Muscle layer of duodenum (tissue), 2 donors: Measurements from ENCODE around the gene TDRKH.
"Not testable (repeated sequence)": the region's sequence is repeated elsewhere in the genome, so short reads cannot be mapped to it uniquely, and the experiment has no call there.

Experiments
- H3K27ac ChIP-seq: one replicate; pipeline ENCODE4 v1.7.0; 2013; ENCODE audit warnings: mild to moderate bottlenecking, low read length
- H3K27me3 ChIP-seq: one replicate; pipeline ENCODE4 v1.7.0; 2013; ENCODE audit warnings: low read depth, mild to moderate bottlenecking, control low read depth, low read length
- H3K36me3 ChIP-seq, 2 donors: one replicate each; pipeline ENCODE4 v1.7.0; 2013; ENCODE audit warnings: low read length in 2 of 2, control low read depth in 1 of 2, mild to moderate bottlenecking in 1 of 2; ENCODE audit not compliant: insufficient read depth in 2 of 2, control insufficient read depth in 1 of 2
- H3K4me1 ChIP-seq, 2 donors: one replicate each; pipeline ENCODE4 v1.7.0; 2013; ENCODE audit warnings: low read length in 2 of 2, mild to moderate bottlenecking in 2 of 2, control low read depth in 1 of 2, moderate library complexity in 1 of 2; ENCODE audit not compliant: insufficient read depth in 2 of 2, control insufficient read depth in 1 of 2
- H3K4me3 ChIP-seq, 2 donors: one replicate each; pipeline ENCODE4 v1.7.0; 2013; ENCODE audit warnings: low read length in 2 of 2, low read depth in 1 of 2, mild to moderate bottlenecking in 1 of 2
- H3K9me3 ChIP-seq, 2 donors: one replicate each; pipeline ENCODE4 v1.7.0; 2013; ENCODE audit warnings: low read length in 2 of 2, control low read depth in 1 of 2, mild to moderate bottlenecking in 1 of 2; ENCODE audit not compliant: control insufficient read depth in 1 of 2
- donor health status: healthy.

The TDRKH gene

DNA sequence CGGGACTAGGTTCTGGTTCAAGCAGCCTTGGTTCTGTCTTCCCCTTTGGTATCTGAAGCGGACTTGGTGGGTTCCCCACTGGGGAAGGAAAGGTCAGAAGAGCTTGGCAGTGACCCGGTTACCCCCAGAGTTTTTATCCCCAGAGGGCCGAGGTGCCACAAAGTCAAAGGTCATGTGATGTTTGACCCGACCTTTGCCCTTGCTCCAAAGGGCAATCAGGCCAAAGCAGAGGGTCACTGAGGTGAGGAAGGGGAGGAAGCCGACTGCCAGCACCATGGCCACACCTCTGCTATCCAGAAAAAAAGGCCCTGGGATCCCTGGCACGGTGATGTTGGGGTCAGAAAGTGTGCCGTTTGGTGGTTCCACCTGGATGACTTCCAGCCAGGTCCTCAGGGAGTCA lies 10.5 kb upstream of the TDRKH start:
- Histone ChIP-seq H3K9me3 (no peaks in the 10 kb centered on the region), H3K36me3 (no peaks in the 10 kb centered on the region), H3K4me3 (no peak overlapping the region), H3K27ac (no peak overlapping the region), H3K27me3 (no peaks in the 10 kb centered on the region), H3K4me1 (no peaks in the 10 kb centered on the region)

GRCh38 chr1:151799179-151800022 lies 9.1 kb upstream of the TDRKH start:
- Histone ChIP-seq H3K27me3 (no peaks in the 10 kb centered on the region), H3K4me3 (no peak overlapping the region), H3K27ac (no peak overlapping the region), H3K9me3 (no peaks in the 10 kb centered on the region), H3K4me1 (no peaks in the 10 kb centered on the region), H3K36me3 (no peaks in the 10 kb centered on the region)

- Histone ChIP-seq H3K36me3 (no peaks in the 10 kb centered on the region), H3K9me3 (no peaks in the 10 kb centered on the region), H3K27me3 (no peaks in the 10 kb centered on the region), H3K4me1 (no peaks in the 10 kb centered on the region), H3K4me3 (no peak overlapping the region), H3K27ac (no peak overlapping the region)
These were observed 8.3 kb upstream of the TDRKH start for GRCh38 chr1:151798571-151798970.

DNA sequence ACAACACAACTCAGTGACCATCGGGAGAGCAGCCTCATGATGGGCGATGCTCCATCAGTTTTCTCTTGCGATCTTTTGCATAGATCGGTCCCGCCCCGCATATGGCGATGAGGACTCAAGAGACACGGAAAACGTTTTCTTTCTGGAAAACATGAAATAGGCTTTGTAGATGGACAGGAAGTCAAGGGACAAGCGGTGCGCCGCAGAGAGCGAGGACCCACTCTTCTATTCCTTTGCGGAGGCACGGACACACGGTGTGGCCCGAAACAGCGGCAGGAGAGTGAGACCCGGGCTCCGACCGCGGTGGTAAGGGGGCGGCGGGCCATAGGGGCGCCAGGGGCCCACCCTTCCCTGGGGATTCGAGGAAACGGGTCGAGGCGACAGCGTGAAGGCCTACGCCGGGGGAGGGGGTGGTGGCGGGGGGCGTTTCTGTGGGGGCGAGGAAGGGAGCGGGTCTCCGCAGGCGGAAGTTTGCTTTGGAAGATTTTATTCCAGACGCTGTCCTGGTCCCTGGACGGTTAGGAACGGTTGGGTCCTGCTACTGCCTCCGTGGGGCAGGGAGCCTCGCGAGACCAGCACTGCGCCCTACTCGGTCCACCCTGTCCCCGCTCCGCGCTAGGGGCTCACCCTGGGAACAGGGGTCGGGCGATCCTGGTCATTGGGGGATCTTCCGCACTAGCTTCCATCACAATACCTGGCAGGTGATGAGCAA lies 796 bp upstream of the TDRKH start:
- H3K4me3 ChIP-seq = peak overlapping the region; percentile 84 to 100

DNA sequence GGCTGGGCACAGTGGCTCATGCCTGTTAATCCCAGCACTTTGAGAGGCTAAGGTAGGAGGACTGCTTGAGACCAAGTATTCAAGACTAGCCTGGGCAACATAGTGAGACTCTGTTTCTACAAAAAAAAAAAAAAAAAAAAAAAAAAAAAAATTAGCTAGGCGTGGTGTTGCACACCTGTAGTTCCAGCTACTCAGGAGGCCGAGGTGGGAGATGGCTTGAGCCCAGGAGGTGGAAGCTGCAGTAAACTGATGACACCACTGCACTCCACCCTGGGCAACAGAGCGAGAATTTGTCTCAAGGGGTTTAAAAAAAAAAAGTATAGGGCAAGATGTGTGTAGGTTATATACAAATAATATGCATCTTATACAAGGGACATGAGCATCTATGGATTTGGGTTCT lies 2.6 kb downstream of the TDRKH start:
- H3K9me3 ChIP-seq = no peaks in the 10 kb centered on the region
- H3K27ac ChIP-seq = no peak overlapping the region
- H3K36me3 ChIP-seq = no peaks in the 10 kb centered on the region
- H3K4me1 ChIP-seq = peaks cover 0 to 10% of the 10 kb centered on the region in 2 donors
- H3K4me3 ChIP-seq = no peak overlapping the region
- H3K27me3 ChIP-seq = no peaks in the 10 kb centered on the region

More for the DNA sequence above, 796 bp upstream of the TDRKH start:
- Histone ChIP-seq H3K27ac (peak overlapping the region; percentile 45), H3K4me1 (peaks cover 0 to 10% of the 10 kb centered on the region in 2 donors), H3K9me3 (no peaks in the 10 kb centered on the region), H3K27me3 (no peaks in the 10 kb centered on the region), H3K36me3 (no peaks in the 10 kb centered on the region)

DNA sequence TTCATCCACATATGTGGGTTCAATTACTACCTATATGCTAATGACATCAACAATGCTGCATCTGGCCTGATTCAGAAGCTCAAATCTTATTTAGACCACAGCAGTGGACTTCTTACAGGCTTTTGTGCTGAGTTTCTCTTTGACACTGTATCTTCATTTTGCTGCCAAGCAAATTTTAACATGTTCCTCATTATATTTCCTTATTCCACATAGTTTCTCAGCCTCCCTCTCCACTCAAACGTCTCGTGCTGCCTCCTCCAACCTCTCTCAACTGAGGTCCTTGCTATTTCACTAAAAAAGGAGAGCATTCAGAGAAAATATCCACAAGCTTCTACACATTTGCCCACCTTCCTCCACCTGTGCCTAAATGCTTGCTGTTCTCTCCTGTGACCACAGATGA lies 6.5 kb downstream of the TDRKH start:
- Histone ChIP-seq H3K27me3 (no peaks in the 10 kb centered on the region), H3K4me3 (no peak overlapping the region), H3K9me3 (no peaks in the 10 kb centered on the region), H3K36me3 (peaks cover 0 to 23% of the 10 kb centered on the region in 2 donors), H3K4me1 (no peaks in the 10 kb centered on the region), H3K27ac (no peak overlapping the region)

GRCh38 chr1:151782741-151783140 lies 7.6 kb downstream of the TDRKH start:
- H3K27me3 ChIP-seq = no peaks in the 10 kb centered on the region
- no peak overlapping the region for H3K4me3 ChIP-seq
- no peaks in the 10 kb centered on the region for H3K9me3 ChIP-seq
- H3K36me3 ChIP-seq = peaks cover 0 to 29% of the 10 kb centered on the region in 2 donors
- no peaks in the 10 kb centered on the region for H3K4me1 ChIP-seq
- no peak overlapping the region for H3K27ac ChIP-seq

DNA sequence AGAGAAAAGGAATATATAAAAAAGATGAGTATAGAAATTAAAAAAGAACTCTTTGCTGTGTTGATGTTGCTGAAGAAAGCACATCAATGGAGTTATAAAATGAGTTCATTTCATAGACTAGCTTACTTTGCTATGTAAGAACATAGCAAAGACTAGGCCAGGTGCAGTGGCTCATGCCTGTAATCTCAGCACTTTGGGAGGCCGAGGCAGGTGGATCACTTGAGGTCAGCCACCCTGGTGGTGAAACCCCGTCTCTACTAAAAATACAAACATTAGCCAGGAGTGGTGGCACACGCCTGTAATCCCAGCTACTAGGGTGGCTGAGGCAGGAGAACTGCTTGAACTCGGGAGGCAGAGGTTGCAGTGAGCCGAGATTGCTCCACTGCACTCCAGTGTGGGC lies 8.3 kb downstream of the TDRKH start:
- peaks cover 0 to 32% of the 10 kb centered on the region in 2 donors for H3K36me3 ChIP-seq
- H3K4me1 ChIP-seq, H3K27me3 ChIP-seq, H3K9me3 ChIP-seq, H3K27ac ChIP-seq, H3K4me3 ChIP-seq: not testable (repeated sequence)

DNA sequence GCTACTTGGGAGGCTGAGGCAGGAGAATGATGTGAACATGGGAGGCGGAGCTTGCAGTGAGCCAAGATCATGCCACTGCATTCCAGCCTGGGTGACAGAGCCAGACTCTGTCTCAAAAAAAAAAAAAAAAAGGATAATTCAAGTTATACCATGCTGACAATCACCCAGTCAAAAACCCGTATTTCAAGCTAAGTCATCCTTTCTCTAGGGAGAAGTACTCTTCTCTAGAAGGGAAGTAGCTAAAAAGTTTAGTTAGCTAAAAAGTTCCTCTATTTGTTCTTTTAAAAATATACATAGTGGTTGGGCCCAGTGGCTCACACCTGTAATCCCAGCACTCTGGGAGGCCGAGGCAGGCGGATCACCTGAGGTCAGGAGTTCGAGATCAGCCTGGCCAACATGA lies 9.6 kb downstream of the TDRKH start:
- peaks cover 6 to 42% of the 10 kb centered on the region in 2 donors for H3K36me3 ChIP-seq
- not testable (repeated sequence) for H3K27ac ChIP-seq, H3K9me3 ChIP-seq, H3K4me3 ChIP-seq, H3K4me1 ChIP-seq, H3K27me3 ChIP-seq

- H3K27ac ChIP-seq = no peak overlapping the region
- no peaks in the 10 kb centered on the region for H3K4me1 ChIP-seq
- H3K36me3 ChIP-seq = peaks cover 13 to 51% of the 10 kb centered on the region in 2 donors
- H3K9me3 ChIP-seq = no peaks in the 10 kb centered on the region
- no peaks in the 10 kb centered on the region for H3K27me3 ChIP-seq
- H3K4me3 ChIP-seq = no peak overlapping the region
These were observed 10.4 kb downstream of the TDRKH start for GRCh38 chr1:151779852-151780251.

- Histone ChIP-seq H3K36me3 (peaks cover 21 to 67% of the 10 kb centered on the region in 2 donors), H3K27ac (no peak overlapping the region), H3K4me3 (no peak overlapping the region), H3K27me3 (no peaks in the 10 kb centered on the region), H3K4me1 (no peaks in the 10 kb centered on the region), H3K9me3 (no peaks in the 10 kb centered on the region)
These were observed 13.0 kb downstream of the TDRKH start for GRCh38 chr1:151777317-151777716.
